Glutamatergic neuron (in vitro differentiated cells): ENCODE data around the gene UNC93A. TPM values are rescaled to one million over a fixed set of nuclear protein-coding genes. Genes with fewer than 3 reads are reported as not detected.
A peak's percentile ranks its signal among the peaks of the same experiment; 100 is the strongest.
"Not testable (repeated sequence)": the region's sequence is repeated elsewhere in the genome, so short reads cannot be mapped to it uniquely, and the experiment has no call there.

ENCODE experiments used
- DNase-seq: peaks from one replicate; pipeline ENCODE4 v3.0.0; 2022
- H3K27ac Mint-ChIP-seq: one replicate; pipeline ENCODE4 v1.8.0; 2020; ENCODE audit warnings: mild to moderate bottlenecking, mixed read lengths, inconsistent platforms; ENCODE audit not compliant: unreplicated experiment
- H3K27me3 Mint-ChIP-seq: one replicate; pipeline ENCODE4 v1.8.0; 2020; ENCODE audit warnings: mild to moderate bottlenecking, moderate library complexity, mixed read lengths, inconsistent platforms; ENCODE audit not compliant: unreplicated experiment
- H3K36me3 Mint-ChIP-seq: one replicate; pipeline ENCODE4 v1.8.0; 2020; ENCODE audit warnings: mild to moderate bottlenecking, mixed read lengths, inconsistent platforms; ENCODE audit not compliant: unreplicated experiment
- H3K4me1 Mint-ChIP-seq: one replicate; pipeline ENCODE4 v1.8.0; 2020; ENCODE audit warnings: mild to moderate bottlenecking, low read depth, mixed read lengths, inconsistent platforms; ENCODE audit not compliant: unreplicated experiment
- H3K4me3 Mint-ChIP-seq: one replicate; pipeline ENCODE4 v1.8.0; 2020; ENCODE audit warnings: mild to moderate bottlenecking, mixed read lengths, inconsistent platforms; ENCODE audit not compliant: unreplicated experiment
- H3K9me3 Mint-ChIP-seq: one replicate; pipeline ENCODE4 v1.8.0; 2020; ENCODE audit warnings: mild to moderate bottlenecking, moderate library complexity, mixed read lengths, inconsistent platforms; ENCODE audit not compliant: unreplicated experiment
- CTCF ChIP-seq: fragments of 200-600 bp; sonication (generic); IDR thresholded peaks from one replicate; pipeline ENCODE4 v1.5.0; 2021; ENCODE audit not compliant: partially characterized antibody, unreplicated experiment
- long read RNA-seq: library from polyadenylated mRNA; unstranded; transcript quantifications from one replicate; pipeline ENCODE4 v2.0.0, GENCODE V29; 2020; ENCODE audit not compliant: unreplicated experiment
- total RNA-seq: library from RNA; stranded (reverse); fragmentation: NEBNext Ultra II Directional; extraction: Animal tissue kit (Norgen Biotek cat#: 25700); gene quantifications from one replicate; pipeline ENCODE4 v1.2.1, GENCODE V29; 2021; ENCODE audit not compliant: unreplicated experiment

The UNC93A gene
- total RNA-seq, result not detected
- long read RNA-seq, result 0 reads

- Mint-ChIP-seq H3K9me3 (peaks cover 3% of the 10 kb centered on the region), H3K4me3 (no peak within 1 kb of the TSS), H3K4me1 (peaks cover 8% of the 10 kb centered on the region), H3K27ac (no peak within 1 kb of the TSS), H3K36me3 (no peaks in the 10 kb centered on the region), H3K27me3 (peaks cover 4% of the 10 kb centered on the region)
- no peak for DNase-seq
- no peak for TF ChIP-seq CTCF
Observed at GRCh38 chr6:167290786-167291622, at the start of gene UNC93A. UNC93A (plus strand) TSS chr6:167291315; CDS start chr6:167291490, 175 bp downstream.

GRCh38 chr6:167241321-167242134 lies 49.6 kb upstream of the UNC93A start:
- peaks cover 24% of the 10 kb centered on the region for H3K9me3 Mint-ChIP-seq
- H3K27ac Mint-ChIP-seq, result peak overlapping the region; percentile 90
- not testable (repeated sequence) for DNase-seq, H3K4me3 Mint-ChIP-seq, H3K36me3 Mint-ChIP-seq
- peaks cover 69% of the 10 kb centered on the region for H3K4me1 Mint-ChIP-seq
- H3K27me3 Mint-ChIP-seq, result peaks cover 12% of the 10 kb centered on the region

GRCh38 chr6:167242135-167242506 lies 49.0 kb upstream of the UNC93A start:
- not testable (repeated sequence) for DNase-seq, H3K36me3 Mint-ChIP-seq
- peaks cover 66% of the 10 kb centered on the region for H3K4me1 Mint-ChIP-seq

GRCh38 chr6:167242511-167243051 lies 48.5 kb upstream of the UNC93A start:
- not testable (repeated sequence) for DNase-seq, H3K36me3 Mint-ChIP-seq
- peak overlapping the region; percentile 90 for H3K27ac Mint-ChIP-seq
- H3K4me3 Mint-ChIP-seq, result peak overlapping the region; percentile 42
- H3K27me3 Mint-ChIP-seq, result peaks cover 12% of the 10 kb centered on the region
- peaks cover 61% of the 10 kb centered on the region for H3K4me1 Mint-ChIP-seq
- peaks cover 21% of the 10 kb centered on the region for H3K9me3 Mint-ChIP-seq

More at GRCh38 chr6:167242135-167242506, 49.0 kb upstream of the UNC93A start:
- H3K27me3 Mint-ChIP-seq, result peaks cover 12% of the 10 kb centered on the region
- H3K9me3 Mint-ChIP-seq, result peaks cover 21% of the 10 kb centered on the region
- peak overlapping the region; percentile 42 for H3K4me3 Mint-ChIP-seq
- H3K27ac Mint-ChIP-seq, result peak overlapping the region; percentile 90

- H3K4me1 Mint-ChIP-seq, result peaks cover 51% of the 10 kb centered on the region
- H3K27me3 Mint-ChIP-seq, result peaks cover 11% of the 10 kb centered on the region
- H3K27ac Mint-ChIP-seq, result peak overlapping the region; percentile 81
- DNase-seq, result no peak
- no peaks in the 10 kb centered on the region for H3K36me3 Mint-ChIP-seq
- H3K4me3 Mint-ChIP-seq, result peak overlapping the region; percentile 14
- TF ChIP-seq CTCF, result no peak
- peaks cover 19% of the 10 kb centered on the region for H3K9me3 Mint-ChIP-seq
Observed at GRCh38 chr6:167244064-167244960, 46.8 kb upstream of the UNC93A start.
